GM19099 (cell line): ENCODE measurements around the gene NUAK2.
A peak's percentile ranks its signal among the peaks of the same experiment; 100 is the strongest.

Source experiments
- POLR2A ChIP-seq: IDR thresholded peaks from 3 replicates; pipeline ENCODE4 v1.6.1; 2011; ENCODE audit warnings: low read depth; ENCODE audit not compliant: insufficient read length; ENCODE audit errors: extremely low read depth

Gene NUAK2

GRCh38 chr1:205294934-205295333, 26.6 kb downstream of the NUAK2 start:
- TF ChIP-seq POLR2A, result no peak

- TF ChIP-seq POLR2A, result no peak
These were observed 27.2 kb downstream of the NUAK2 start for GRCh38 chr1:205294175-205294917.

GRCh38 chr1:205293350-205294074, 28.0 kb downstream of the NUAK2 start:
- TF ChIP-seq POLR2A, result no peak

GRCh38 chr1:205291596-205291995, 29.9 kb downstream of the NUAK2 start:
- no peak for TF ChIP-seq POLR2A

DNA sequence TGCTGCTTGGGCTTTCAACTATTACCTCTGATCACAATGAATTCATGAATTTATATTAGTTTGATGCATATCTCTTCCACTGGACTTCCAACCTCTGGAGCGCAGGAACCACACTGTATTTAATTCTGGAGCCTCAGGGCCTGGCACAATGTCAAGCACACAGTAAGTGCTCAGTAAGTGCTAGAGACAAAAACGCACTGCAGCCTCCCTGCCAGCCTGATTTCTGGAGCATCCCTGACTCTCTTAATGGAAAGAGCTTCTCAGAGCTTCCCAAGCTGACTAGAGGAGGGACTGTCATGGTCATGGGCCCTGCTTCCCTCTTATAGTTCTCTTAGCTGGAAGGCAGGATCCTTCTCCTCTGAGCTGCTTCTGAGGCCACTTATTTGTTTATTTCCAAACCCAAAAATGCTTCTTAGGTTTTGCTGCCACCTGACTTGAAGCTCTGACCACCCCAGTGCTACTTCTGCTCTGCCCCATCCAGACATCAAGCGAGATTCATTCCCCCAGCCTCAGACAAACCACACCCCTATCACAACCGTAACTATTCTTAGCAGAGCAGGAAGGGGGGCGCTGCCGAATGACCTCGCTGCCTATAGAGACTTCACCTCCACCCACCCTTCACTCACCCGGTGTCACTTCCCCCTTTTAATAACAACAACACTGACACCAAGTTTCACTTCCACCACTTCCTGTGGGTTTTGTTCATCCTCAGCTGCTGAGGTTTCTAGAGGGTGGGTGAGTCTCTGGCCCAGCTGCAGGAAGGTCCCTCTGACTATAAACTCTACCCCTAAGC, 33.6 kb downstream of the NUAK2 start:
- no peak for TF ChIP-seq POLR2A

DNA sequence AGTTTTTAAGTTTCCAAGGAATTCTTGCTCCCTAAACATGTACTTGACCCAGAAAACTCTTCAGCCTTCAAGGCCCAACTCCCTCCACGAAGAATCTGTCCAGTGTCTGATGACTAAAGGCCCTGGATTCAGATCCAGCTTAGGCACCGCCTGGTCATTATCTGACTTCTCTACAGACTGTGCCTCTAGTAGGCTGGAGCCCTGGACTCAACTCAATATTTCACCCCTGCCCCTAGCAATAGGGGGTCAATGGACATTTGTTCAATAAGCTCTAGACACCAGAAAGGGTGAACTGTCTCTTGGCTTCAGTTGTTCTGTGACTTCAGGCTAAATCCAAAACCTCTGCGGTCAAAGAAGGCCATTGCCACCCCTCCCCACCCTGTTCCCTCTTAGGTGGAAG, 34.5 kb downstream of the NUAK2 start:
- TF ChIP-seq POLR2A, result no peak

GRCh38 chr1:205286335-205286950, 35.1 kb downstream of the NUAK2 start:
- TF ChIP-seq POLR2A, result no peak

DNA sequence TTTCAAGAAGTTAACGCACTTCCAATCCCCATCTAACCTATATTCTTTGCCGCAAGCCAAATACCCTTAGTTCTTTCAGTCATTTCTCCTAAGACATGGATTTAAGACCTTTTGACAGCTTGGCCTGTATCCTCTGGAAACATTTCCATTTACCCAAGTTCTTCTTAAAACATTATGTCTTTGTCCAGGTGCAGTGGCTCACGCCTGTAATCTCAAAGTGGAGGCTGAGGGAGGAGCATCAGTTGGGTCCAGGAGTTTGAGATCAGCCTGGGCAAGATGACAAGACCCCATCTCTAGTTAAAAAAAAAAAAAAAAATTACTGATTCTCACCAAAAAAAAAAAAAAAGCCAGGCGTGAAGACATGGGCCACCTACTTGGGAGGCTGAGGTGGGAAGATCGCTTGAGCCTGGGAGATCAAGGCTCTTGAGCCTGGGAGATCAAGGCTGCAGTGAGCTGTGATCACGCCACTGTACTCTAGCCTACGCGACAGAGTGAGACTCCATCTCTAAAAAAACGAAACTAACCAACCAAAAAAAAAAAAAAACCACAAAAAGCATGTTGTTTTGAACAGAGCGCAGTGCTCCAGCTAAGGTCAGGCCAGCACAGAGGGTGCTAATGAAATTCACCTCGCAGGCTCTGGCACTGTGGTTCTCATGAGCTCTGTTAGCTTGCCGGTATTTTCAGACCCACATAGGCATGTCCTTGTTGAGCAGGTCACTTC, 36.0 kb downstream of the NUAK2 start:
- peak; percentile 15 for TF ChIP-seq POLR2A

GRCh38 chr1:205284420-205285144, 37.0 kb downstream of the NUAK2 start:
- no peak for TF ChIP-seq POLR2A

DNA sequence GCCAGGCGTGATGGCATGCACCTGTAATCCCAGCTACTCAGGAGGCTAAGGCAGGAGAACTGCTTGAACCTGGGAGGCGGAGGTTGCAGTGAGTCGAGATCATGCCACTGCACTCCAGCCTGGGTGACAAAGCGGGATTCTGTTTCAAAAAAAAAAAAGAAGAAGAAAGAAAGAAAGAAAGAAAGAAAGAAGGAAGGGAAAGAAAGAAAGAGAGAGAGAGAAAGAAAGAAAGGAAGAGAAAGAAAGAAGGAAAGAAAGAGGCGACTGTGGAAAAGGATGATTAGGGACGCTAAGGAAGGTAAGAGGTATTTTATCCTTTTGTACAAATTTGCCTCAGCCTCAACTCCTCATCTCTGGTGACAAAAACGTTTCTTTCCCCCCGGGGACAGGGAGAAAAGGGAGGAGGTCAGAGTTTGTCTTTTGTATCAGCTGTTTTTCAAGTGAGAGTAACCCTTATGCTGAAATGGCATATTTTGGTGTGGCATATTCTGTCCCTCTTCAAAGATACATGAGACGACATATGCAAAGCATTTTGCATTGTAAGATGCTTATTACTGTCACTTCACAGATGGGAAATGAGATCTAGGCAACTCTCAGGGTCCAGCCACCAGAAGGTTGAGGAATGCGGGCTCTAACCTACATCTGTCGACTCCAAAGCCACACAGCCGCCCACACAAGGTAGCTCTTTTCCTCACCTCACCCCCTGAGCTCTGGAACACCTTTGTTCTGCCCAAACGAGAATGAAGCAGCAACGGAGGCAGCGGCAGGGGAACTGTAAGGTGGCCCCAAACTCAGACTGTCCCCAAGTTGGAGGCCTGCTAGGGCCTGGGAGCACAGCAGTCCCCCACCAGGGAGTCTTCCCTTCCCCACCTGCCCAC, 38.0 kb downstream of the NUAK2 start:
- TF ChIP-seq POLR2A, result no peak

DNA sequence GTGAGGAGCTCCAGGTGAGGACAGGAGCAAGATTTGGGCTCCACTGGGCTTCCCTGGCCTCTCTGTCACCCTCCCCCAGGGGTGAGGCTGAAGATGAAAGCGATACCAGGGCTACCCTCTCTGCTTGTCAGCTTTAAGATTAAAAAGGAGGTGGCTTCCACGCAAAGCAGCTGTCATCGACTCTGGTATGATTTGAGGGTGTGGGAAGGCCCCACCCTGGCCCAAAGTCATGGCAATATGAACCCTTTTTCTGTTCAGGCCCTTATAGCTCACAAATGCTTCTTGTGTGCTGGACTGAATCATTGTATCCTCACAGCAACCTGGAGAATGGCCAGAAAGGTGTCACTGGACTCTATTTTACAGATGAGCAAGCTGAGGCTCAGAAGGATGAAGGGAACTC, 41.6 kb downstream of the NUAK2 start:
- no peak for TF ChIP-seq POLR2A

GRCh38 chr1:205276689-205277065, 44.9 kb downstream of the NUAK2 start:
- no peak for TF ChIP-seq POLR2A
